LNCaP clone FGC (cell line): ENCODE results near the gene TSC22D1.
"Not testable (repeated sequence)": the region's sequence is repeated elsewhere in the genome, so short reads cannot be mapped to it uniquely, and the experiment has no call there.

Experiments used
- DNase-seq: peaks from one replicate; pipeline ENCODE4 v3.0.0-alpha.2; 2011; ENCODE audit warnings: low read depth
- H3K4me3 ChIP-seq: 2 replicates; pipeline ENCODE4 v1.5.1; 2011; ENCODE audit warnings: mild to moderate bottlenecking, low read depth, low read length, control low read depth
- TF ChIP-seq, protein P1 (sequence below): IDR thresholded peaks from 2 replicates; pipeline ENCODE4 v1.5.1; 2012; ENCODE audit warnings: mild to moderate bottlenecking; ENCODE audit not compliant: control insufficient read depth, insufficient read depth; ENCODE audit errors: extremely low read depth

TSC22D1 gene

DNA sequence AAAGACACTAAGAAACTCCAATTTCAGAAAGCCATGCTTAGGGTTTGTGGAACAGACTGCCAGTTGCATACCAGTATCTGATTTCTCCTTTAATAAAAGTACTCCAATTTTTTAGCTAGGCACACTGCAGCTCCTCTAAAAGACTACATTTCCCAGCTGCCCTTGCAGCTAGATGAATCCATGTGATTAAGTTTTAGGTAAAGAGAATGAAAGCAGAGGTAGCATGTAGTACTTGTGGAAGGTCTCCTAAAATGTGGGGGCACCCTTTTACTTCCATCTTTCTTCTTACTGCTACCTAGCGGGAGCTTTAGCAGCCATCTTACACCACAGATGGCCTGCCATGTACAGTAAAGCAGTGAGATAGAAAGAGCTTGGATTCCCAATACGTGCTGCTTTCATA, 33.0 kb upstream of the TSC22D1 start:
- TF ChIP-seq, protein P1, sequence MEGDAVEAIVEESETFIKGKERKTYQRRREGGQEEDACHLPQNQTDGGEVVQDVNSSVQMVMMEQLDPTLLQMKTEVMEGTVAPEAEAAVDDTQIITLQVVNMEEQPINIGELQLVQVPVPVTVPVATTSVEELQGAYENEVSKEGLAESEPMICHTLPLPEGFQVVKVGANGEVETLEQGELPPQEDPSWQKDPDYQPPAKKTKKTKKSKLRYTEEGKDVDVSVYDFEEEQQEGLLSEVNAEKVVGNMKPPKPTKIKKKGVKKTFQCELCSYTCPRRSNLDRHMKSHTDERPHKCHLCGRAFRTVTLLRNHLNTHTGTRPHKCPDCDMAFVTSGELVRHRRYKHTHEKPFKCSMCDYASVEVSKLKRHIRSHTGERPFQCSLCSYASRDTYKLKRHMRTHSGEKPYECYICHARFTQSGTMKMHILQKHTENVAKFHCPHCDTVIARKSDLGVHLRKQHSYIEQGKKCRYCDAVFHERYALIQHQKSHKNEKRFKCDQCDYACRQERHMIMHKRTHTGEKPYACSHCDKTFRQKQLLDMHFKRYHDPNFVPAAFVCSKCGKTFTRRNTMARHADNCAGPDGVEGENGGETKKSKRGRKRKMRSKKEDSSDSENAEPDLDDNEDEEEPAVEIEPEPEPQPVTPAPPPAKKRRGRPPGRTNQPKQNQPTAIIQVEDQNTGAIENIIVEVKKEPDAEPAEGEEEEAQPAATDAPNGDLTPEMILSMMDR, result no peak
- DNase-seq, result no peak
- H3K4me3 ChIP-seq, result no peak overlapping the region

DNA sequence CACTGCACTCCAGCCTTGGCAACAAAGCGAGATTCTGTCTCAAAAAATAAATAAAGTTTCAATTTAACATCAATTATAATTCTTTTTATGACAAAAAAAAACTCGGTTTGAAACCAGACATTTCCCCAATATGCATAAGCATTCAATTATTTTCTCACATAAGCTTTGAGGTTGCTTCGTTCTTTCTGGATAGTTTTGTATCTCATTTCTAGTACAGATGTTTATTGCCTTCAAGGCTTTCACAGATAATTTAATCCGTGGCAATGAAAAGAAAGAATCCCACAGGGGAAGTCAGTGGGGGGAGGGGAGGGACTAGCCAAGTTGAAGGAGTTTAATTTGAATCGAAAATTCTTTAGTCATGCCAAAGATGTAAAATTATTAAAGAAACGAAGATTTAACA, 29.6 kb upstream of the TSC22D1 start:
- no peak for DNase-seq
- H3K4me3 ChIP-seq, result no peak overlapping the region
- TF ChIP-seq, protein P1, result no peak

DNA sequence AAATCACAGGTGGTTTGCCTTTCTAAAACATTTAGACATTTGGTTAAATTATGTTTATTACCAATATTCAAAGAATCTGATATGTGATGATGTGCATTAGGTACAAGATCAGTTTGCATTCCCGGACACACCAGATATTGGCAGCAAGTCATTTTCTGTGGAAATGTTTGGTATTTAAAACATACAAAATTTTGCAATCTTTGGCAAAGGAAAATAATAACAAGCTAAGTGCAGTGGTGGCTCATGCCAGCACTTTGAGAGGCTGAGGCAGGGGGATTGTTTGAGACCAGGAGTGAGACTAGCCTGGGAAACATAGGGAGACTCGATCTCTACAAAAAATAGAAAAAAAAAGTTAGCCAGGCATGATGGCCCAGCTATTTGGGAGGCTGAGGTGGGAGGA, 29.1 kb upstream of the TSC22D1 start:
- H3K4me3 ChIP-seq, result no peak overlapping the region
- TF ChIP-seq, protein P1, result no peak
- no peak for DNase-seq

DNA sequence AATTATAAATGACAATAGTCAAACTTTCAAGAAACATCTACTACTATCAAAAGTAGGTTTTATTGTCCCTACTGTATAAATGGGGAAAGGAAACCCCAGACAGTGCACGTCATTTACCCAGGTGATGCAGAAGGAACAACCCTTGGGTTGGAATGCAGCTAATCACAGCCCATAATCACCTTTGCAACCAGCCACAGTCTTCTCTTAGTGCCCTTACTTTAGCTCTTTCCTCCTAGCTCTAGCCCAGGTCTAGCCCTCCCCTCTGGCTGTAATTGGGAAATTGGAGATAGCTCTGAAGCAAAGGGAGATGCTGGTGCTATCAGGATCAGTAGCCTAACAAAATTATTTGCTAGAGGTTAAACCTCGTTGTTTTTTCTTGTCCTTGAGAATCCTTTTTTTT, 25.5 kb upstream of the TSC22D1 start:
- no peak overlapping the region for H3K4me3 ChIP-seq
- TF ChIP-seq, protein P1, result no peak
- no peak for DNase-seq

DNA sequence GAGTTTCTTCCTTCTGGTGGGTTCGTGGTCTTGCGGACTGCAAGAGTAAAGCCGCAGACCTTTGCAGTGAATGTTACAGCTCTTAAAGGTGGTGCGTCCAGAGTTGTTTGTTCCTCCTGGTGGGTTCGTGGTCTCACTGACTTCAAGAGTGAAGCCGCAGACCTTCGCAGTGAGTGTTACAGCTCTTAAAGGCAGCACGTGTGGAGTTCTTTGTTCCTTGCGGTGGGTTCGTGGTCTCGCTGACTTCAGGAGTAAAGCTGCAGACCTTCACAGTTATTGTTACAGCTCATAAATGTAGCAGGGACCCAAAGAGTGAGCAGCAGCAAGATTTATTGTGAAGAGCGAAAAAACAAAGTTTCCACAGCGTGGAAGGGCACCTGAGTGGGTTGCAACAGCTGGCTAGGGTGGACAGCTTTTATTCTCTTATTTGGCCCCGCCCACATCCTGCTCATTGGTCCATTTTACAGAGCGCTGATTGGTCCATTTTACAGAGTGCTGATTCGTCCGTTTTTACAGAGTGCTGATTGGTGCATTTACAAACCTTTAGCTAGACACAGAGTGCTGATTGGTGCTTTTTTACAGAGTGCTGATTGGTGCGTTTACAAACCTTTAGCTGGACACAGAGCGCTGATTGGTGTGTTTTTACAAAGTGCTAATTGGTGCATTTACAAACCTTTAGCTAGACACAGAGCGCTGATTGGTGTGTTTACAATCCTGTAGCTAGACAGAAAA, 17.9 kb upstream of the TSC22D1 start:
- not testable (repeated sequence) for DNase-seq, H3K4me3 ChIP-seq

DNA sequence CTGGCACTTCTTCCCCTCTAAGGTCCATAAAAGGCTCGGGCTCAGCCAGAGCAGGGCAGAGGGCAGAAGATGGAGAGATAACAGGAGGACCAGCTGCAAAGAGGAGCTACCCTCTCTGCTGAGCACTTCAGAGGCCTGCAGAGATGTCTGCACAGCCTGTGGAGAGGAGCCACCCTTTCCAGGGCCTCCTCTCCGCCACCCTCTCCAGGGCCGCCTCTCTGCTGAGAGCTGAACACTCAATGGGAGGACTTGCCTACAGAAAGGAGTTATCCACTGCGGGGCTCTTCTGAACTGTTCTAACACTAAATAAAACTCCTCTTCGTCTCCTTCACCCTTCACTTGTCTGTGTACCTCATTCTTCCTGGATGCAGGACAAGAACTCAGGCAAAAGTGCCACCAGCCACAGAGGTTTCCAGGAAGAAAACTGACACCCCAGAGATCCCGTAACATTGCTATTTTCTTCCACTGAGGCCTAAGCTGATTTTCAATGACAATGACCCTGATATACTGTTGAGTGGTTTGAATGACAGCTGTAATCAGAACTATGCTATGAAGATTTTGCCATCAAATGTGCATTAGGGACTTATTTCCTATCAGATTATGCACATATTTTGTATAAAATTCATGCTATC, 16.2 kb upstream of the TSC22D1 start:
- TF ChIP-seq, protein P1, result no peak
- H3K4me3 ChIP-seq, result no peak overlapping the region
- no peak for DNase-seq

DNA sequence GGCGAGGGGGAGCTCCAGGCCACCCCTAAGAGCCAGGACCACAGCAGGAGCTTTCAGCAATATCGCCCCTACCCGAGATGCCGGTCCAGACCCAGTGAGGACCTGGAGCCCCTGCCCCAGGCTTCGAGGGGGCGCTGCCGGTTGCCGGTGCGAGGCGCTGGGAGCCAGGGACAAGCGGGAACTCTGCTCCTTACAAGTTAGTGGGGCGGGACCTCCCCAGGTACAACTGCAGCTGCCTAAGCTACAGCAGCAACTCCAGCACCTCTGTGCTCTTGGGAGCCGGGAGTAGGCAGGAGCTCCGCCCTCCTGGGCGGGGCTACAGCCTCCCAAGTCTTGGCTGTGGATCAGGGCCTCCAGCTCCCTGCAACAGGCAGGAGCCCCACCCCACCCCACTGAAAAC, 15.2 kb upstream of the TSC22D1 start:
- DNase-seq, result no peak
- H3K4me3 ChIP-seq, result no peak overlapping the region
- TF ChIP-seq, protein P1, result no peak
